Psoas muscle (tissue), 8 donors: ENCODE data around the gene SLC25A22. TPM values are rescaled to one million over a fixed set of nuclear protein-coding genes. Genes with fewer than 3 reads are reported as not detected.

Experiments used
- ATAC-seq, 4 donors: fragments of 200-7000 bp; cut with Tn5 transposase; one replicate each; pipeline ENCODE4 v1.9.1; 2020; ENCODE audit warnings: moderate library complexity in 3 of 4, mild to moderate bottlenecking in 2 of 4
- DNase-seq, 2 donors: peaks; one replicate each; pipeline ENCODE4 v3.0.0-alpha.2; 2020
- H3K27ac ChIP-seq: fragments of 200-600 bp; one replicate; pipeline ENCODE4 v1.8.0; 2022
- H3K27me3 ChIP-seq, 3 donors: fragments of 200-600 bp in 1 of 3; one replicate each; pipeline versions ENCODE4 v1.6.1 to v1.8.0; 2013 to 2022; ENCODE audit warnings: low read length in 2 of 3, mild to moderate bottlenecking in 2 of 3, moderate library complexity in 1 of 3; ENCODE audit not compliant: insufficient read depth in 3 of 3
- H3K36me3 ChIP-seq, 2 donors: fragments of 200-600 bp in 1 of 2; one replicate each; pipeline versions ENCODE4 v1.6.1 to v1.8.0; 2013 to 2022; ENCODE audit warnings: low read depth in 1 of 2, mild to moderate bottlenecking in 1 of 2, moderate library complexity in 1 of 2; ENCODE audit not compliant: insufficient read depth in 1 of 2
- H3K4me1 ChIP-seq: fragments of 200-600 bp; one replicate; pipeline ENCODE4 v1.8.0; 2022
- H3K4me3 ChIP-seq: fragments of 200-600 bp; one replicate; pipeline ENCODE4 v1.8.0; 2022; ENCODE audit warnings: mild to moderate bottlenecking
- H3K9me3 ChIP-seq: fragments of 200-600 bp; one replicate; pipeline ENCODE4 v1.8.0; 2022
- CTCF ChIP-seq: fragments of 200-600 bp; IDR thresholded peaks from one replicate; pipeline ENCODE4 v1.8.0; 2022; ENCODE audit warnings: antibody characterized with exemption
- WGBS, 3 donors: extraction: QIAGEN DNeasy Blood & Tissue Kit; methylation state at CpG; one replicate each; pipeline versions ENCODE4 v1.1.6 to v1.1.7; 2013; 5-methylcytosine and 5-hydroxymethylcytosine counted together
- intact Hi-C, 2 donors: fragments of 100-400 bp; cut with DNase I; formaldehyde crosslinking; loops; one replicate each; pipeline versions ENCODE4 v1.11.0 to v1.14.2; 2022
- polyA plus RNA-seq, 3 donors: library from polyadenylated mRNA; stranded (reverse); fragments of 200-250 nt; gene quantifications; one replicate each; pipeline ENCODE4 v1.2.3, GENCODE V29; 2013
- total RNA-seq, 4 donors: library from RNA; stranded (reverse); fragmentation: NEBNext Ultra II Directional in 2 of 4; extraction: Animal tissue kit (Norgen Biotek cat#: 25700) in 2 of 4; gene quantifications; one replicate each; pipeline versions ENCODE4 v1.2.1 to v1.2.4, GENCODE V29; 2021 to 2023
- donor health status: healthy with polysubstance abuse.
- donor health status: DM: no; HTN: no; CAD: no; lungs with moderate emphysema.
- donor health status: Bipolar disorder and iron deficiency.
- donor health status: healthy.
- donor health status: DM: yes; HTN: yes; CAD: no.
- donor health status: DM: no; HTN: no; CAD: no.
- donor health status: DM: no; HTN: no; CAD: no.
- donor health status: DM: yes; HTN: yes; CAD: no.

SLC25A22 gene
- total and polyA plus RNA-seq, 7 donors = 0.49 to 4.3 (median 1.6) TPM

DNA sequence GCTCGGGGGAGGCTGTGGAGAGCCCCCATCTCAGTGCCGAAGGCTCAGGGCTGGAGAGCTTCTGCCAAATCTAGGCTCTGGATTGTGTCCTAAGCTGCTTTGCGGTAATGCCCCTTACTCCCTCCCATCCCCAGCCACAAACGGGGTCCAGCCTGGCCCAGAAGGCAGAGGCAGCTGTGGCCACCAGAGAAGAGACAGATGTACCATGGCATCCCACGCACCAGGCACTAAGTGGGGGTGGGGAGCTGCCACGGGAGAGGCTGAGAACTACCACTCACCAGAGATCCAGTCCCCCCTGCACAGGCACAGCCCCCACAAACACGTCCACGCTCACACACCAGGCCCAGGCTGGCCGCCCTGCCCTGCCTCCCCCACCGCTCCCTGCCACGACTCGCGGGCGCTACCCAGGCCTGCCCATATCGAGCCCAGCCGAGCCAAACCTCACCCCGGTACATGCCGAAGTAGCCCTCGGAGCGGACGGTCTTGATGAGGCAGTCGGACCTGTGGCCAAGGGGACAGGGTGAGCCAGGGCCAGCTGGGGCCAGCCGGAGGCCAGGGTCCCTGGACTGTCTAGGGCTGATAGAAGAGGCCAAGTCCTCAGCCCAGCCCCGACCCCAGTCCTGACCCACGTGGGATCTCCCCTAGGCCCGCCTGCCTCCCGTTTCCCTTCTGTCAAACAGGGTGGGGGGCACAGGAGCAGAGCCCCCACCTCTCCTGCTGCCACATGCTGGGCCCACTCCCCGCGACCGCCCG lies 3.9 kb downstream of the SLC25A22 start:
- Histone ChIP-seq H3K9me3 (no peaks in the 10 kb centered on the region), H3K36me3 (peaks cover 0 to 4% of the 10 kb centered on the region in 2 donors), H3K4me3 (no peak overlapping the region), H3K4me1 (peaks cover 21% of the 10 kb centered on the region), H3K27me3 (peaks cover 0 to 25% (median 15%) of the 10 kb centered on the region in 3 donors), H3K27ac (no peak overlapping the region)
- WGBS, 3 donors = 56 to 79% (median 63%) methylated on average over 31 of the region's 31 CpGs
- intact Hi-C loops = no loop called here
- no peak for ATAC-seq
- DNase-seq = peak in 1 of 2 donors; percentile 56
- no peak for TF ChIP-seq CTCF

GRCh38 chr11:793556-793955 lies 4.5 kb downstream of the SLC25A22 start:
- peak in 1 of 4 donors; percentile 22 for ATAC-seq
- Histone ChIP-seq H3K4me1 (peaks cover 19% of the 10 kb centered on the region), H3K4me3 (no peak overlapping the region), H3K27ac (no peak overlapping the region), H3K36me3 (no peaks in the 10 kb centered on the region), H3K27me3 (peaks cover 0 to 31% (median 15%) of the 10 kb centered on the region in 3 donors), H3K9me3 (no peaks in the 10 kb centered on the region)
- TF ChIP-seq CTCF = no peak
- peak in 1 of 2 donors; percentile 51 for DNase-seq
- 36 to 53% (median 38%) methylated on average over 6 to 7 of the region's 7 CpGs for WGBS, 3 donors
- intact Hi-C loops = no loop called here

DNA sequence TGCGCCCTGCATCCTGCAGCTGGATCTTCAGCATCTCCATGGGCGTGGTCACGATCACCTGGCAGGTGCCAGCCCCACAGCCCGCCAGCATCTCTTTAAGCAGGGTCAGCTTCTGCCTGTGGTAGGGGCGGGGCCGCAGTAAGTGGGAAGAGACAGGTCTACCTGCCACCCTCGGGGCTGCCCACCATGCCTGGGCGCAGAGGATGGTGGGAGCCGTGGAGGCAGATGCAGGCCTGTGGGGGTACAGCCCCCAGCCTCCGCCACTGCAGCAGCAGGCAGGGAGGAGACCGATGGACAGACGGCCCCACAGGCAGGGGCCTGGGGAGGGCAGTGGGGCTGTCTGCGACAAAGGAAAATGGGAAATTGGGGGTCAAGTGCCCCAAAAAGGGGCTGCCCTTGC lies 5.2 kb downstream of the SLC25A22 start:
- WGBS, 3 donors = 91 to 95% (median 95%) methylated on average over 12 to 13 of the region's 13 CpGs
- H3K4me1 ChIP-seq = peaks cover 16% of the 10 kb centered on the region
- no peak overlapping the region for H3K27ac ChIP-seq
- ATAC-seq (no peak), DNase-seq (peak in 1 of 2 donors; percentile 52)
- no peak for TF ChIP-seq CTCF
- H3K9me3 ChIP-seq = no peaks in the 10 kb centered on the region
- H3K36me3 ChIP-seq = no peaks in the 10 kb centered on the region
- peaks cover 0 to 37% (median 15%) of the 10 kb centered on the region in 3 donors for H3K27me3 ChIP-seq
- H3K4me3 ChIP-seq = no peak overlapping the region
- intact Hi-C loops = no loop called here

- H3K27me3 ChIP-seq = peaks cover 0 to 39% (median 16%) of the 10 kb centered on the region in 3 donors
- peaks cover 13% of the 10 kb centered on the region for H3K4me1 ChIP-seq
- WGBS, 3 donors = 87 to 97% (median 90%) methylated on average over 11 to 15 of the region's 15 CpGs
- no peak overlapping the region for H3K4me3 ChIP-seq
- no peaks in the 10 kb centered on the region for H3K36me3 ChIP-seq
- DNase-seq (no peak), ATAC-seq (no peak)
- intact Hi-C loops = no loop called here
- no peak overlapping the region for H3K27ac ChIP-seq
- no peaks in the 10 kb centered on the region for H3K9me3 ChIP-seq
- no peak for TF ChIP-seq CTCF
These were observed 5.6 kb downstream of the SLC25A22 start for GRCh38 chr11:792535-792821.
